Heart left ventricle (tissue), 16 donors: Measurements from ENCODE around the gene HNRNPH1. TPM values are rescaled to one million over a fixed set of nuclear protein-coding genes. Genes with fewer than 3 reads are reported as not detected.

Experiments used
- ATAC-seq, 4 donors: fragments of 200-7000 bp; cut with Tn5 transposase; one replicate each; pipeline ENCODE4 v1.9.1; 2020 to 2022; ENCODE audit warnings: moderate library complexity in 4 of 4, mild to moderate bottlenecking in 3 of 4, moderate number of reproducible peaks in 1 of 4
- DNase-seq, 5 donors: peaks; one replicate each; pipeline ENCODE4 v3.0.0-alpha.2; 2020
- H3K27ac ChIP-seq, 12 donors: fragments of 200-600 bp; sonication (generic) in 4 of 12; one replicate each; pipeline versions ENCODE4 v1.5.0 to v1.8.0; 2016 to 2022; ENCODE audit warnings: mild to moderate bottlenecking in 2 of 12
- H3K27me3 ChIP-seq, 9 donors: fragments of 200-600 bp; sonication (generic) in 2 of 9; one replicate each; pipeline versions ENCODE4 v1.5.1 to v1.8.0; 2016 to 2022; ENCODE audit warnings: mild to moderate bottlenecking in 3 of 9
- H3K36me3 ChIP-seq, 9 donors: fragments of 200-600 bp; sonication (generic) in 2 of 9; one replicate each; pipeline versions ENCODE4 v1.5.0 to v1.8.0; 2018 to 2022; ENCODE audit warnings: mild to moderate bottlenecking in 2 of 9
- H3K4me1 ChIP-seq, 12 donors: fragments of 200-600 bp; sonication (generic) in 4 of 12; one replicate each; pipeline versions ENCODE4 v1.5.0 to v1.8.0; 2016 to 2022; ENCODE audit warnings: mild to moderate bottlenecking in 3 of 12
- H3K4me3 ChIP-seq, 12 donors: fragments of 200-600 bp; sonication (generic) in 4 of 12; one replicate each; pipeline versions ENCODE4 v1.5.0 to v1.8.0; 2017 to 2022; ENCODE audit warnings: mild to moderate bottlenecking in 9 of 12, moderate library complexity in 4 of 12
- H3K9me3 ChIP-seq, 12 donors: fragments of 200-600 bp; sonication (generic) in 4 of 12; one replicate each; pipeline versions ENCODE4 v1.5.0 to v1.8.0; 2016 to 2022; ENCODE audit warnings: mild to moderate bottlenecking in 1 of 12
- CTCF ChIP-seq, 12 donors: fragments of 200-600 bp; sonication (generic) in 4 of 12; IDR thresholded peaks; one replicate each; pipeline versions ENCODE4 v1.5.0 to v1.8.0; 2018 to 2022; ENCODE audit warnings: antibody characterized with exemption in 12 of 12, mild to moderate bottlenecking in 5 of 12
- POLR2A ChIP-seq, 2 donors: fragments of 450-650 bp; IDR thresholded peaks; one replicate each; pipeline ENCODE4 v1.6.1; 2017; ENCODE audit warnings: antibody characterized with exemption in 2 of 2, mild to moderate bottlenecking in 2 of 2, moderate library complexity in 2 of 2
- WGBS, 4 donors: extraction: QIAGEN DNeasy Blood & Tissue Kit in 2 of 4; methylation state at CpG; one replicate each; pipeline versions ENCODE4 v1.1.5 to v1.1.7; 2013 to 2018; 5-methylcytosine and 5-hydroxymethylcytosine counted together
- intact Hi-C, 10 donors: fragments of 100-400 bp; cut with DNase I; formaldehyde crosslinking; loops; one replicate each; pipeline versions ENCODE4 v1.11.1 to v1.14.2; 2022
- polyA plus RNA-seq, 2 donors: library from polyadenylated mRNA; stranded (reverse); fragments of 200-250 nt; gene quantifications; one replicate each; pipeline ENCODE4 v1.2.3, GENCODE V29; 2013
- total RNA-seq, 9 donors: library from RNA; depleted of rRNA in 2 of 9; stranded (reverse); fragments of >200 nt in 2 of 9; fragmentation: NEBNext Ultra II Directional in 3 of 9; extraction: Animal tissue kit (Norgen Biotek cat#: 25700) in 3 of 9; gene quantifications; one replicate each; pipeline versions ENCODE4 v1.1.0 to v1.2.4, GENCODE V29; 2016 to 2023
- donor health status: ischemic (EF 13 %, LVEDD 7.1; RV severe dilation, severe dysfunction).
- donor health status: healthy with polysubstance abuse.
- donor health status: DM: no; HTN: yes; CAD: no.
- donor health status: DM: no; HTN: no; CAD: no.
- donor health status: ischemic (EF 25% LVEDD 6.9; RV normal size, moderate dysfunction).
- donor health status: ischemic (EF 25% LVEDD 5.7; RV mildly dilated, moderate dysfunction).
- donor health status: healthy.
- donor health status: DM: yes; HTN: yes; CAD: no.
- donor health status: ischemic (EF 35%, LVEDD 5.7; RV mildly dilated, moderate dysfunction).
- donor health status: nonischemic (EF 11% LVEDD 7.7; RV severe dilation, severe dysfunction).
- donor health status: DM: yes; HTN: yes; CAD: no.
- donor health status: PGD.
- donor health status: ischemic (EF 29% LVEDD 5.4; RV normal size, mild dysfunction).
- donor health status: nonischemic (EF 23%, LVEDD 6.1; RV moderate dilation, normal function).

HNRNPH1 gene
- total and polyA plus RNA-seq, 11 donors = 106 to 252 (median 178) TPM

- intact Hi-C loops = loop anchor here in 1 of 10 donors (10.0 kb wide), 1 partner anchor 46 kb away; no protein-coding TSS in a partner anchor
- DNase-seq = no peak
- no peak overlapping the region for H3K4me3 ChIP-seq
Measured at GRCh38 chr5:179610109-179610902, 13.2 kb downstream of the HNRNPH1 start.

GRCh38 chr5:179609834-179610108, 13.7 kb downstream of the HNRNPH1 start:
- 82 to 87% (median 85%) methylated on average over 5 to 8 of the region's 8 CpGs for WGBS, 4 donors
- ATAC-seq (no peak), DNase-seq (no peak)
- intact Hi-C loops = loop anchor here in 1 of 10 donors (10.0 kb wide), 1 partner anchor 45 kb away; no protein-coding TSS in a partner anchor
- no peaks in the 10 kb centered on the region for H3K9me3 ChIP-seq
- peak overlapping the region in 1 of 12 donors; percentile 15 for H3K27ac ChIP-seq
- no peak for TF ChIP-seq CTCF (IDR thresholded peaks at IDR 0.05)
- no peak for TF ChIP-seq POLR2A (IDR thresholded peaks at IDR 0.05)
- H3K36me3 ChIP-seq = peaks cover 7 to 99% (median 97%) of the 10 kb centered on the region in 9 donors
- H3K4me3 ChIP-seq = no peak overlapping the region
- no peaks in the 10 kb centered on the region for H3K27me3 ChIP-seq
- H3K4me1 ChIP-seq = peaks cover 0 to 47% (median 16%) of the 10 kb centered on the region in 12 donors

More at GRCh38 chr5:179610109-179610902, 13.2 kb downstream of the HNRNPH1 start:
- 64 to 72% (median 69%) methylated on average over 23 of the region's 23 CpGs for WGBS, 4 donors
- peak in 2 of 4 donors; percentile 20 to 22 for ATAC-seq
- TF ChIP-seq CTCF (IDR thresholded peaks at IDR 0.05) (no peak), POLR2A (IDR thresholded peaks at IDR 0.05) (no peak)
- peak overlapping the region in 1 of 12 donors; percentile 15 for H3K27ac ChIP-seq
- H3K27me3 ChIP-seq = no peaks in the 10 kb centered on the region
- H3K36me3 ChIP-seq = peaks cover 7 to 99% (median 97%) of the 10 kb centered on the region in 9 donors
- H3K9me3 ChIP-seq = no peaks in the 10 kb centered on the region
- peaks cover 0 to 47% (median 18%) of the 10 kb centered on the region in 12 donors for H3K4me1 ChIP-seq

GRCh38 chr5:179608131-179608581, 15.3 kb downstream of the HNRNPH1 start:
- Histone ChIP-seq H3K9me3 (no peaks in the 10 kb centered on the region), H3K4me3 (no peak overlapping the region), H3K4me1 (peaks cover 0 to 41% (median 16%) of the 10 kb centered on the region in 12 donors), H3K27ac (peak overlapping the region in 4 of 12 donors; percentile 41 to 72 (median 46)), H3K36me3 (peaks cover 6 to 99% (median 95%) of the 10 kb centered on the region in 9 donors), H3K27me3 (no peaks in the 10 kb centered on the region)
- intact Hi-C loops = no loop called here
- TF ChIP-seq CTCF (IDR thresholded peaks at IDR 0.05) = no peak
- no peak for TF ChIP-seq POLR2A (IDR thresholded peaks at IDR 0.05)
- WGBS, 4 donors = 51 to 67% (median 56%) methylated on average over 5 of the region's 5 CpGs
- DNase-seq = no peak
- ATAC-seq = peak in 2 of 4 donors; percentile 1

- ATAC-seq (peak; percentile 55 to 81 (median 71)), DNase-seq (peak in 4 of 5 donors; percentile 63 to 81 (median 73))
- Histone ChIP-seq H3K4me1 (peaks cover 0 to 41% (median 16%) of the 10 kb centered on the region in 12 donors), H3K4me3 (no peak overlapping the region), H3K36me3 (peaks cover 4 to 99% (median 95%) of the 10 kb centered on the region in 9 donors), H3K27ac (peak overlapping the region in 6 of 12 donors; percentile 33 to 72 (median 42)), H3K27me3 (no peaks in the 10 kb centered on the region), H3K9me3 (no peaks in the 10 kb centered on the region)
- WGBS, 4 donors = 46 to 64% (median 54%) methylated on average over 15 to 19 of the region's 19 CpGs
- TF ChIP-seq CTCF (IDR thresholded peaks at IDR 0.05) = no peak
- TF ChIP-seq POLR2A (IDR thresholded peaks at IDR 0.05) = no peak
- intact Hi-C loops = no loop called here
Measured at GRCh38 chr5:179607160-179607931, 16.1 kb downstream of the HNRNPH1 start.
